Central memory CD4-positive, alpha-beta T cell (primary cell): ENCODE results near the gene TSC22D2.
"Not testable (repeated sequence)": the region's sequence is repeated elsewhere in the genome, so short reads cannot be mapped to it uniquely, and the experiment has no call there.

Experiments used
- DNase-seq: peaks from one replicate; pipeline ENCODE4 v3.0.0; 2022

The TSC22D2 gene

GRCh38 chr3:150449169-150449721 lies 41.1 kb downstream of the TSC22D2 start:
- DNase-seq: no peak

DNA sequence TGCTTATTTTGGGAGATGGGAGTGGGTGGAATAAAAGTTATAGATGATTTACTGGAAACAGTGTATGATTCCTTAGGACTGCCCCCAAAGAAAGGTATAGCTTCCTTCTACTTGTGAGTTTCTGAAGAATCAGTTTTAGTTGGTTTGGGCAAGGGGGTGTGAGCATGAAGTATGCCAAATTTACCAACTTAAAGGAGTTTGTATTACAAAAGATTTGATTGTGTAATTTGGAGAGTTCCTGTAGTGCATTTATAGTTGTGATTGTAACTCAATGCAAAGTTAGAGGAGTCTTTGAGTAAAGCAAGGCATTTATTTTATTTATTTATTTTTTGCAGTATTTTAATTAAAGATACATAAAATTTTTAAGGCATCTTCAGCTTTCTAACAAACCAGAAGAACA lies 42.8 kb downstream of the TSC22D2 start:
- no peak for DNase-seq

- no peak for DNase-seq
Observed at GRCh38 chr3:150451329-150452048, 43.4 kb downstream of the TSC22D2 start.

DNA sequence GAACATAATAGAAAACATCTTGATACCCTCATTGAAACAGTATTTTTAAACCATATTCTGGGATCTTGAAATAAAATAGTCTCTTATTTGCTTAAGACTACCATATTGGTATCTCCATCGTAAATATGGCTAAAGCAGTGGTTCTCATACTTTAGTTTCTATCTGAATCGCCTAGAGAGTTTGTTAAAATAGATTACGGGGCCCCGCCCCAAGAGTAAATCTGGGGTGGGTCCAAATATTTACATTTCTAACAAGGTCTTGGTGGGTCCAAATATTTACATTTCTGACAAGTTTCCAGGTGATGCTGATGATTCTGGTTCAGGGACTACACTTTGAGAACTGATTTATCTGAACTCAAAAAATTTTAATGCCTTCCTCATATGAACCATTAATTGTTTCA lies 45.3 kb downstream of the TSC22D2 start:
- no peak for DNase-seq

GRCh38 chr3:150454085-150454484 lies 46.0 kb downstream of the TSC22D2 start:
- DNase-seq: no peak

DNA sequence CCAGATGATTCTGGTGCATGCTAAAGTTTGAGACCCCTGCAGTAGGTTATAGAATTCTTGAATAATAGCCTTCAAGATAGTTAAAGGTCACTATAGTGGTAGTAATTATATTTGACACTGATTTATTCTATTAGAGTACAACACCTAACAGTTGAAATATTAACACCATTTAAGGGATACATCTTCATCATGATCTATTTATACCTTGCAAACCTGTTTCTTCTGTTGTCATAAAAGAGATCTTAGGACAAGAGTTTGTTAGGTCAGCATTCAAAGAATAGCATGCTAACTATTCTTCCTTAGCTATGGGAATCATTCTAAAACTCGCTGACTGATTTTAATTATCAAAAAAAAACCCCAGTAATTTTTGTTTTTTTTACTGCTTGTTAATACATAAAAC lies 46.5 kb downstream of the TSC22D2 start:
- no peak for DNase-seq

- no peak for DNase-seq
Observed at GRCh38 chr3:150455341-150455740, 47.2 kb downstream of the TSC22D2 start.

GRCh38 chr3:150458001-150458400 lies 49.9 kb downstream of the TSC22D2 start:
- DNase-seq: no peak

GRCh38 chr3:150460484-150460883 lies 52.4 kb downstream of the TSC22D2 start:
- DNase-seq: no peak

DNA sequence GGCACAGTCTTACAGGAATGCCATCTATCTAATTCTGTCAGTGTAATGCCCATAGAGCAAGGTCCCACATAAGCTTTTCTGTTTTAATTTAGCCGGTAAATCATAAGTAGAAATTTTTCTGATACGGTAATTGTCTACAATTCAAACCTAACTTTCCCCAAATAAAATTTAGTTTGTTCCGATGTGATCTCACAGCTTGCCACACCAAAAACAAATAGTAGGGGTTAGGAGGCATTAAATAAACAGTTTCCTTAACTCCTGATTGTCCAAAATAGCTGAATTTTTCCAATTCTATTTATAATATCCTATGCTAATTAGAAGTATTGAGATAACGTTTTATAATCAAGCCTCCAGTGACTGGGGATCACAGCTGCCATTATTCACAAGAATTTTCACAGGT lies 53.3 kb downstream of the TSC22D2 start:
- no peak for DNase-seq

DNA sequence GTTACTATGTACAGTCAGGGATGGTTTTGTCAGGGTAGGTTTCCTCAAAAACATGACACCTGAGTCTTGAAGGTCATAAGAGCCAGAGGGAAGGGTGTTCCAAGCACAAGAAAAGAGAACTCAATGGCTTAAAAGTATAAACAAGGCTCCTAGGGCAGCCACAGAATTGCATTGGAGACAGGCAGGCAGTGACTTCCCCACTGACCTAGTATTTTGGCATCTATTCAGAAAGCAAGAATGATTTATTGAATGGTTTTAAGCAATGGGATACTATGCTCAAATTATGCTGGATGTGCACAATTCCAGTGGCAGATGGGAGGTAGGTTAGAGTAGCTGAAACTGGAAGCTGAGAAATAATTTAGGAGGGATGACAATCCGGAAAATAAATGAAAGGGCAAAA lies 54.0 kb downstream of the TSC22D2 start:
- DNase-seq: no peak

DNA sequence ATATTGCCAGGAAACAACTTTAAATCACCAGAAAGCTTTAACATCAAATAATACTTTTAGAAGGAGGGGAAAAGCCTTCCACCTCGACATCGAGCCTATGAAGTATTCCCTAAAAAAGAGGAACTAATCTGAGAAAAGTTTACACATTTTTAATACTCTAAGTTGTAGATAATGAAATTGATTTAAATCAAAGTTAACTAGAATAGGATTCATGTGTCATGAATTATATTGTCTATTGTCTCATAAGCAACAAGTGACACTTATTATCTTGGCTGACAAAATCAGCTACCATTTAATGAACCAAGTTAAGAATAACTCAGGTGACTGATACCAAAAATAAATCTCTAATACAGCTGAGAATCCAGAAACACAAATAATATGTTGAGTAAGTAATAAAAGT lies 56.6 kb downstream of the TSC22D2 start:
- no peak for DNase-seq

- no peak for DNase-seq
Observed at GRCh38 chr3:150467381-150467780, 59.3 kb downstream of the TSC22D2 start.

DNA sequence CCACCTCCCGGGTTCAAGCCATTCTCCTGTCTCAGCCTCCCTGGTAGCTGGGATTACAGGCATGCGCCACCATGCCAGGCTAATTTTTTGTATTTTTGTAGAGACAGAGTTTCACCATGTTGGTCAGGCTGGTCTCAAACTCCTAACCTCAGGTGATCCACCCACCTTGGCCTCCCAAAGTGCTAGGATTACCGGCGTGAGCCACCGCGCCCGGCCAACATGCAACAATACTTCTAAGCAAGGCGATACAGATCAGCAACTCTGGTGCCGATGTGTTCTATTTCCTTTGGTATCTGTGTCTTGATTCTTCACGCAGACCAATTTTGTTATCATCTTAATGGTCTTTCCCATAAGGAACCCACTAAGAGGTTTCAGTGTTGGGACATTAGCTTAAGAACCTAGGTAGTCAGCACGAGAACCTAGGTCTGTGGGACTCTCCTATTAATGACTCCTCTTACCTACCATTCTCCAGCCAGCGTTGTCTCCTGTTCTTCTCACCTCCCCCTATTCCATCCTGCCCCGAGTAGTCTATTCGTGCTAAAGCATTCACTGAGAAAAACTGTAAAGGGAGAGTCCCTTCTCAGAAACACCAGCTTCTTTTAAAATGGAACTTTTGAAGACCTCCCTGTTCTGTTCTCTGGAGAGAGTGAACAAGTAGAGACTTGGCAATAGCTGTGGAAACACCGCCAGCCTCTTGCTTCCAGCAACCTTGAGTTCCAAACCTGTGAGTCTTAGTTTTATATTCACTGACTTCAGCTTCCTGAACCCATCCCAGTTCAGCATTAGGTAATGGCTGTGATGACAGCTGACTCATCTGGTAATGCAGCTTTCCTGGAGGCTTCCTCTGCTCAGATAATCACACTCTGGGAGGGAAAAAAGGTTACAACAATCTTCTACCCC lies 61.2 kb downstream of the TSC22D2 start:
- DNase-seq: no peak

GRCh38 chr3:150469931-150470740 lies 62.0 kb downstream of the TSC22D2 start:
- DNase-seq: no peak

DNA sequence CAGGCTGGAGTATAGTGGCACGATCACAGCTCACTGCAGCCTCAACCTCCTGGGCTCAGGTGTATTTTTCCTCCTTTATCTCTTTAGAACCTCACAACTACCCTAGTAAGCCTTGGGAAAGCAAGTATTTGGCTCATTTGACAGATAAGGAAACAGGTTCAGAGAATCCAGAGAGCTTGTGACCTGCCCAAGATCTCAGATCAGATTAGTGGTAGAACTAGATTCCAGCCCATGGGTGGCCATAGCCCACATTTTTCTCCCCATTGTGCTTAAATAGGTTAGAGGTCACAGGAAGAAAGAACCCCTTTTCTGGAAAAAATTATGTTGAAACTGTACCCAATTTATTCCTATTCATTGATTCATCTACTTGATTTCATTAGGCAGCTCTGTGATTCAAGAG lies 64.3 kb downstream of the TSC22D2 start:
- DNase-seq: no peak

GRCh38 chr3:150473161-150473560 lies 65.1 kb downstream of the TSC22D2 start:
- DNase-seq: not testable (repeated sequence)

DNA sequence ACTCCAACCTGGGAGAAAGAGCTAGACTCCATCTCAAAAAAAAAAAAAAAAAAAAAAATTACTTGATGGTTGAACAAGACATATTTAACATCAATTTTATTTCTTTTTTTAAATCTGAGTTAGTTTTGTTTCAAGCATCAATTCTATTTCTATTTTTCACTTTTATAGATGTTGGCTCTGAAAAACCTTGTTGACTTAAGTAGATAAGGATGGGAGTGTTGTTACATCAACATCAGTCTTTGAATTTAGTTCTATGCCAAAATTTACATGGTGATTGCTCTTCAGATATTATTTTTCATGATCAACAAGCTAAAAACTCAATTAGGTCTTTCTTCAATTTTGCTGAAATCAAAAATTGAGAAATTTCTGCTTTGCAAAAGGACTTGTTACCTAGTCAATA lies 71.3 kb downstream of the TSC22D2 start:
- no peak for DNase-seq

DNA sequence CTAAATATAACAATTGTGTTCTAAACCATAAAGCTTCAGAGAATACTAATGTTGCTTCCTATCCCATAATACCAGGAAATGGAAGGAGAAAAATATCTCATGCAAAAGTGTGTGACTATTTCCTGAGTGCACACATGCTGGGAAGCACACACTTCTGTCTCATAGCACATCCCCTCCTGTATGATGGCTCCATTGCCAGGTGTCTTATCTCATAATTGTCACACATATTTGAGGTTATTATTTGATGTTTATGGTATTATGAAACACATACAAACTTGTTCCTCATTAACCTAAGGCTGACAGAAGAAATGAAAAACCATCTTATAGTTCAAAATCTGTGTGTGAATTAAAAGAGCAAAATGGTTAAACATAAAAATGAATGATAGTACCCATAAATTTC lies 72.8 kb downstream of the TSC22D2 start:
- DNase-seq: no peak

DNA sequence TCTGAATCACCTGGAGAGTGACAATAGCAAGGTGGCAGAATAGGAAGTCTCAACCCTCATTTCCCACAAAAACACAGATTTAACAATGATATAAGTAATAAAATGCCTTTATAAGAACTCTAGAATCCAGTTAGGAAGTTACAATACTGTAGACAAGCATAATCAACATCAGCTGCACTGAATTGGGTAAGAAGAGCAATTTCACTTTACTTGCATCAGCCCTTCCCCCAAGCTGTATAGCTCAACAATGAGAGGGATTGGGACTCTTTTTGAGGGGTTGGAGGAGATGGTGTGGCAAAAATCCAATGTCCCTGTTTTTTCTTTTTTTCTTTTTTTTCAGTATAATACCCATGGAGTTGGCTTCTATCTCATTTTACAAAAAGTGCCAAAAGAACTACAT lies 75.1 kb downstream of the TSC22D2 start:
- DNase-seq: no peak

DNA sequence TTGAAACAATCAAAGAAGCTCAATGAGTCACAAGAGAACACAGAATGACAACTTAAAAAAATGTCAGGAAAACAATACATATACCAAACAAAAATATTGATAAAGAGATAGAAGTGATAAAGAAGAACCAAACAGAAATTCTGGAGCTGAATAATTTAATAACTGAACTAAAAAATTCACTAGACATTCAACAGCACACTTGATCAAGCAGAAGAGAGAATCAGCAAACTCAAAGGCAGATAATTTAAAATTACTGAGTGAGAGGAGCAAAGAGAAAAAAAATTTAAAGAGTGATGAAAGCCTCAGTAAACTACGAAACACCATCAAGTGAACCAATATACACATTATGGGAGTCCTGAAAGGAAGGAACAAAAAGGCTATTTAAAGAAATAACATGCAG lies 76.3 kb downstream of the TSC22D2 start:
- no peak for DNase-seq

GRCh38 chr3:150488867-150489266 lies 80.8 kb downstream of the TSC22D2 start:
- DNase-seq: no peak
